ENCODE measurements around the gene MPPED2. TPM values are rescaled to one million over a fixed set of nuclear protein-coding genes. Genes with fewer than 3 reads are reported as not detected.
A peak's percentile ranks its signal among the peaks of the same experiment; 100 is the strongest.

MPPED2 gene
- total and polyA plus RNA-seq, 12 donors: 2.1 to 28.3 (median 5.7) TPM

GRCh38 chr11:30487200-30487898 lies 98.8 kb downstream of the MPPED2 start:
- peak in 6 of 7 donors; percentile 10 to 58 (median 32) for DNase-seq
- intact Hi-C loops (cut with DNase I): no loop called here
- no peaks in the 10 kb centered on the region for H3K36me3 ChIP-seq (replicated peaks in 1 of 2)

GRCh38 chr11:30485756-30486155 lies 100.4 kb downstream of the MPPED2 start:
- no peak for DNase-seq
- intact Hi-C loops (cut with DNase I): no loop called here
- Histone ChIP-seq H3K27me3 (no peaks in the 10 kb centered on the region), H3K9me3 (replicated peaks in 1 of 3) (no peaks in the 10 kb centered on the region), H3K27ac (no peak overlapping the region), H3K4me1 (replicated peaks in 1 of 2) (peaks cover 0 to 12% of the 10 kb centered on the region in 2 donors), H3K4me3 (no peak overlapping the region), H3K36me3 (replicated peaks in 1 of 2) (no peaks in the 10 kb centered on the region)
- TF ChIP-seq CTCF (IDR thresholded peaks at IDR 0.05): no peak
- no peak for TF ChIP-seq POLR2A (IDR thresholded peaks at IDR 0.05)
- WGBS, 4 donors: 86 to 97% (median 90%) methylated on average over 3 of the region's 3 CpGs

More at GRCh38 chr11:30487200-30487898, 98.8 kb downstream of the MPPED2 start:
- Histone ChIP-seq H3K9me3 (replicated peaks in 1 of 3) (no peaks in the 10 kb centered on the region), H3K27ac (peak overlapping the region in 1 of 5 donors; percentile 9), H3K27me3 (no peaks in the 10 kb centered on the region), H3K4me1 (replicated peaks in 1 of 2) (peaks cover 0 to 12% of the 10 kb centered on the region in 2 donors), H3K4me3 (no peak overlapping the region)
- TF ChIP-seq POLR2A (IDR thresholded peaks at IDR 0.05) (no peak), CTCF (IDR thresholded peaks at IDR 0.05) (no peak)
- WGBS, 4 donors: 55 to 83% (median 72%) methylated on average over 3 of the region's 3 CpGs

- Histone ChIP-seq H3K9me3 (replicated peaks in 1 of 3) (no peaks in the 10 kb centered on the region), H3K4me3 (no peak overlapping the region), H3K4me1 (replicated peaks in 1 of 2) (peaks cover 0 to 12% of the 10 kb centered on the region in 2 donors), H3K36me3 (replicated peaks in 1 of 2) (no peaks in the 10 kb centered on the region), H3K27me3 (no peaks in the 10 kb centered on the region), H3K27ac (no peak overlapping the region)
- TF ChIP-seq POLR2A (IDR thresholded peaks at IDR 0.05) (no peak), CTCF (IDR thresholded peaks at IDR 0.05) (no peak)
- intact Hi-C loops (cut with DNase I): no loop called here
- WGBS, 4 donors: 67 to 94% (median 86%) methylated on average over 3 of the region's 3 CpGs
- no peak for DNase-seq
Measured at GRCh38 chr11:30485222-30485621, 100.9 kb downstream of the MPPED2 start.

GRCh38 chr11:30483056-30483455 lies 103.1 kb downstream of the MPPED2 start:
- Histone ChIP-seq H3K27me3 (no peaks in the 10 kb centered on the region), H3K36me3 (replicated peaks in 1 of 2) (no peaks in the 10 kb centered on the region), H3K4me3 (no peak overlapping the region), H3K27ac (no peak overlapping the region), H3K4me1 (replicated peaks in 1 of 2) (peaks cover 0 to 4% of the 10 kb centered on the region in 2 donors), H3K9me3 (replicated peaks in 1 of 3) (no peaks in the 10 kb centered on the region)
- no peak for TF ChIP-seq CTCF (IDR thresholded peaks at IDR 0.05)
- no peak for TF ChIP-seq POLR2A (IDR thresholded peaks at IDR 0.05)
- no peak for DNase-seq
- intact Hi-C loops (cut with DNase I): no loop called here
- WGBS, 4 donors: 27 to 47% (median 38%) methylated on average over 3 of the region's 3 CpGs
